Measurements from ENCODE around the gene HS2ST1.

The HS2ST1 gene

GRCh38 chr1:86926883-86927282 lies 12.4 kb downstream of the HS2ST1 start:
- Histone ChIP-seq H3K9me3 (no peaks in the 10 kb centered on the region), H3K4me3 (no peak overlapping the region), H3K27me3 (no peaks in the 10 kb centered on the region), H3K4me1 (no peaks in the 10 kb centered on the region), H3K27ac (no peak overlapping the region), H3K36me3 (no peaks in the 10 kb centered on the region)
- no peak for DNase-seq
- TF ChIP-seq, protein P1, sequence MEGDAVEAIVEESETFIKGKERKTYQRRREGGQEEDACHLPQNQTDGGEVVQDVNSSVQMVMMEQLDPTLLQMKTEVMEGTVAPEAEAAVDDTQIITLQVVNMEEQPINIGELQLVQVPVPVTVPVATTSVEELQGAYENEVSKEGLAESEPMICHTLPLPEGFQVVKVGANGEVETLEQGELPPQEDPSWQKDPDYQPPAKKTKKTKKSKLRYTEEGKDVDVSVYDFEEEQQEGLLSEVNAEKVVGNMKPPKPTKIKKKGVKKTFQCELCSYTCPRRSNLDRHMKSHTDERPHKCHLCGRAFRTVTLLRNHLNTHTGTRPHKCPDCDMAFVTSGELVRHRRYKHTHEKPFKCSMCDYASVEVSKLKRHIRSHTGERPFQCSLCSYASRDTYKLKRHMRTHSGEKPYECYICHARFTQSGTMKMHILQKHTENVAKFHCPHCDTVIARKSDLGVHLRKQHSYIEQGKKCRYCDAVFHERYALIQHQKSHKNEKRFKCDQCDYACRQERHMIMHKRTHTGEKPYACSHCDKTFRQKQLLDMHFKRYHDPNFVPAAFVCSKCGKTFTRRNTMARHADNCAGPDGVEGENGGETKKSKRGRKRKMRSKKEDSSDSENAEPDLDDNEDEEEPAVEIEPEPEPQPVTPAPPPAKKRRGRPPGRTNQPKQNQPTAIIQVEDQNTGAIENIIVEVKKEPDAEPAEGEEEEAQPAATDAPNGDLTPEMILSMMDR (IDR thresholded peaks at IDR 0.05): no peak
- intact Hi-C loops (cut with DNase I; ENCODE audit: low total_unique reads): no loop called here

DNA sequence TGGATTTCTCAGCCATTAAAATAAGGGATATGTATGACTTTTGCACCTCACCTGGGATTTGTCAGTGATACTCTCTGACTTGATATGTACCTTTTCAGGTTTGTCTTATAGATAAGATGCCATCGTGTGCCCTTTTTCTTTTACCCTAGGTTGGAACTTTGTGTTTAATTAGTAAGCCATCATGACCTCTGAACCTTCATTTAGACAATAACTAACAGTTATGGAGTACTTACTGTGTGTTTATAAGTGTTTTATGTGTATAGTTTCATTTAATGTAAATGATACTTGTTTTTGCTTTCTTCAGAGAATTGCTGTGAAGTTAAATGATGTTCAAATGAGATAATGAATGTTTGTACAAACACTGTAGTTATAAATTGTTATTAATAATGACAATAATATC lies 14.4 kb downstream of the HS2ST1 start:
- TF ChIP-seq, protein P1 (IDR thresholded peaks at IDR 0.05): no peak
- intact Hi-C loops (cut with DNase I; ENCODE audit: low total_unique reads): no loop called here
- Histone ChIP-seq H3K4me1 (no peaks in the 10 kb centered on the region), H3K9me3 (no peaks in the 10 kb centered on the region), H3K27me3 (no peaks in the 10 kb centered on the region), H3K27ac (no peak overlapping the region), H3K36me3 (no peaks in the 10 kb centered on the region), H3K4me3 (no peak overlapping the region)
- no peak for DNase-seq

GRCh38 chr1:86933051-86933450 lies 18.6 kb downstream of the HS2ST1 start:
- H3K27ac ChIP-seq: no peak overlapping the region
- H3K27me3 ChIP-seq: no peaks in the 10 kb centered on the region
- no peak for DNase-seq
- H3K4me3 ChIP-seq: no peak overlapping the region
- H3K36me3 ChIP-seq: no peaks in the 10 kb centered on the region
- H3K9me3 ChIP-seq: no peaks in the 10 kb centered on the region
- no peaks in the 10 kb centered on the region for H3K4me1 ChIP-seq
- TF ChIP-seq, protein P1 (IDR thresholded peaks at IDR 0.05): no peak
- intact Hi-C loops (cut with DNase I; ENCODE audit: low total_unique reads): no loop called here

GRCh38 chr1:86933562-86934377 lies 19.3 kb downstream of the HS2ST1 start:
- TF ChIP-seq, protein P1 (IDR thresholded peaks at IDR 0.05): no peak
- no peaks in the 10 kb centered on the region for H3K9me3 ChIP-seq
- H3K4me1 ChIP-seq: no peaks in the 10 kb centered on the region
- H3K27ac ChIP-seq: no peak overlapping the region
- H3K27me3 ChIP-seq: no peaks in the 10 kb centered on the region
- DNase-seq: no peak
- intact Hi-C loops (cut with DNase I; ENCODE audit: low total_unique reads): no loop called here
- no peak overlapping the region for H3K4me3 ChIP-seq
- H3K36me3 ChIP-seq: no peaks in the 10 kb centered on the region

GRCh38 chr1:86938450-86938849 lies 24.0 kb downstream of the HS2ST1 start:
- Histone ChIP-seq H3K4me3 (no peak overlapping the region), H3K27me3 (no peaks in the 10 kb centered on the region), H3K27ac (no peak overlapping the region), H3K4me1 (no peaks in the 10 kb centered on the region), H3K36me3 (no peaks in the 10 kb centered on the region), H3K9me3 (no peaks in the 10 kb centered on the region)
- DNase-seq: no peak
- intact Hi-C loops (cut with DNase I; ENCODE audit: low total_unique reads): no loop called here
- TF ChIP-seq, protein P1 (IDR thresholded peaks at IDR 0.05): no peak
